Kidney epithelial cell (primary cell): ENCODE results near the gene NAV2. TPM values are rescaled to one million over a fixed set of nuclear protein-coding genes. Genes with fewer than 3 reads are reported as not detected.

Source experiments
- DNase-seq: peaks from one replicate; pipeline ENCODE4 v3.0.0-alpha.2; 2010; ENCODE audit warnings: low read depth
- H3K27me3 ChIP-seq: 2 replicates; pipeline ENCODE4 v1.6.0; 2011; ENCODE audit warnings: low read length; ENCODE audit not compliant: control insufficient read depth, insufficient read depth
- H3K36me3 ChIP-seq: 2 replicates; pipeline ENCODE4 v1.5.1; 2011; ENCODE audit warnings: low read length; ENCODE audit not compliant: control insufficient read depth, insufficient read depth
- H3K4me3 ChIP-seq: 2 replicates; pipeline ENCODE4 v1.5.1; 2011; ENCODE audit warnings: low read depth, mild to moderate bottlenecking, control low read depth, low read length
- CTCF ChIP-seq: IDR thresholded peaks from 2 replicates; pipeline ENCODE4 v1.5.1; 2011; ENCODE audit warnings: mild to moderate bottlenecking, moderate library complexity, low read length, control low read depth, inconsistent platforms; ENCODE audit not compliant: insufficient read depth, poor library complexity, severe bottlenecking
- total RNA-seq: library from RNA; depleted of rRNA; stranded (reverse); fragments of >200 nt; gene quantifications from 2 replicates; pipeline ENCODE4 v1.2.3, GENCODE V29; 2015

Gene NAV2
- total RNA-seq, 1 donor from 2014 or later = 41.5 TPM

- no peaks in the 10 kb centered on the region for H3K27me3 ChIP-seq
- DNase-seq = no peak
- peak overlapping the region; percentile 47 for H3K4me3 ChIP-seq
- TF ChIP-seq CTCF = no peak
- H3K36me3 ChIP-seq = no peaks in the 10 kb centered on the region
These were observed 741 bp upstream of the NAV2 start for GRCh38 chr11:19711911-19712280.

- no peak for TF ChIP-seq CTCF
- Histone ChIP-seq H3K27me3 (no peaks in the 10 kb centered on the region), H3K4me3 (peak overlapping the region; percentile 68), H3K36me3 (no peaks in the 10 kb centered on the region)
- no peak for DNase-seq
These were observed 772 bp downstream of the NAV2 start for GRCh38 chr11:19713196-19714021.

GRCh38 chr11:19714022-19714386 is 1.4 kb downstream of the NAV2 start:
- no peak for TF ChIP-seq CTCF
- Histone ChIP-seq H3K36me3 (no peaks in the 10 kb centered on the region), H3K27me3 (no peaks in the 10 kb centered on the region), H3K4me3 (peak overlapping the region; percentile 68)
- no peak for DNase-seq

- Histone ChIP-seq H3K36me3 (no peaks in the 10 kb centered on the region), H3K4me3 (peak overlapping the region; percentile 68), H3K27me3 (no peaks in the 10 kb centered on the region)
- DNase-seq = no peak
- peak; percentile 1 for TF ChIP-seq CTCF
These were observed 2.0 kb downstream of the NAV2 start for GRCh38 chr11:19714387-19715363.

- Histone ChIP-seq H3K4me3 (peak overlapping the region; percentile 68), H3K27me3 (no peaks in the 10 kb centered on the region), H3K36me3 (no peaks in the 10 kb centered on the region)
- DNase-seq = peak; percentile 95
- no peak for TF ChIP-seq CTCF
These were observed 2.7 kb downstream of the NAV2 start for GRCh38 chr11:19715373-19715772.
